ENCODE results near the gene SLC39A11. TPM values are rescaled to one million over a fixed set of nuclear protein-coding genes. Genes with fewer than 3 reads are reported as not detected.

Gene SLC39A11
- total RNA-seq, 4 donors from 2014 or later, result 45.2 to 59.5 (median 49.2) TPM

DNA sequence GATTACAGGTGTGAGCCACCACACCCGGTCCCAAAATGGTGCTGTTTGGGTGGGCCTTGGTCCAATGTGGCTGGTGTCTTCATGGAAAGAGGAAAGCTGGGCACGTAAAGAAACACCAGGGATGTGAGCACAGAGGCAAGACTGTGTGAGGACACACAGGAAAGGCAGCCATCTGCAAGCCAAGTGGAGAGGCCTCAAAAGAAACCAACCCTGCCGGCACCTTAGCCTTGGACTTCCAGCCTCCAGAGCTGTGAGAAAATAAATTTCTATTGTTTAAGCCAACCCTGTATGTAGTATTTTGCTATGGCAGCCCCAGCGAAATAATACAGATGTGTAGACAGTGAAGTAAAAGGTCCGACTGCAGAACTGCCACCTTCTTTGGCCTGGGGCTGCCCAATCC lies 68.7 kb downstream of the SLC39A11 start:
- DNase-seq (ENCODE audit: low spot score in 2 of 2), result no peak
- Histone ChIP-seq H3K27me3 (no peaks in the 10 kb centered on the region), H3K4me3 (no peak overlapping the region), H3K4me1 (no peaks in the 10 kb centered on the region), H3K27ac (no peak overlapping the region), H3K9me3 (no peaks in the 10 kb centered on the region), H3K36me3 (no peaks in the 10 kb centered on the region)
- WGBS, result 94% methylated on average over 5 of the region's 5 CpGs
- TF ChIP-seq CTCF (IDR thresholded peaks at IDR 0.05) (no peak), EP300 (IDR thresholded peaks at IDR 0.05) (no peak), POLR2A (IDR thresholded peaks at IDR 0.05) (no peak)

DNA sequence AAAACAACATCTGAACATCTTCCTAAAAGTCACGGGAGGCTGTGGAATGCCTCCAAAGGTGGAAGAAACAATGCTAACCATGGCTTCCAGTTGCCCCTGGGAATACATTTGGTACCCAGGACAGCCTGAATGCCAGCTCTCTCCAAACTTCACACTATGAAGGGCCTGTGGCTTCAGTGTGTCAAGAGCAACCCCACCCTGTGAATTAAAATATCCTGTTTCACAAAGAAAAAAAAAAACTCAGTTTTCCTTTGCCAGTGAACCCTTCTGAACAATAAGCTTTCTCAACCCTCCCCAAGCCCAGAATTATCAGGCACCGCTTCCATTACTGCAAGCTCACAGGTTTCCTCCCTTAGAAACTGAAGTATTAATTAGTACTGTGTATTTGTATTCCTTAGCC lies 69.8 kb downstream of the SLC39A11 start:
- H3K27me3 ChIP-seq, result no peaks in the 10 kb centered on the region
- H3K9me3 ChIP-seq, result no peaks in the 10 kb centered on the region
- no peak for DNase-seq (ENCODE audit: low spot score in 2 of 2)
- H3K4me1 ChIP-seq, result no peaks in the 10 kb centered on the region
- no peak overlapping the region for H3K27ac ChIP-seq
- TF ChIP-seq POLR2A (IDR thresholded peaks at IDR 0.05) (no peak), EP300 (IDR thresholded peaks at IDR 0.05) (no peak), CTCF (IDR thresholded peaks at IDR 0.05) (no peak), POLR2AphosphoS5 (IDR thresholded peaks at IDR 0.05) (no peak)
- no peak overlapping the region for H3K4me3 ChIP-seq
- no peaks in the 10 kb centered on the region for H3K36me3 ChIP-seq
- 82% methylated on average over 2 of the region's 2 CpGs for WGBS

DNA sequence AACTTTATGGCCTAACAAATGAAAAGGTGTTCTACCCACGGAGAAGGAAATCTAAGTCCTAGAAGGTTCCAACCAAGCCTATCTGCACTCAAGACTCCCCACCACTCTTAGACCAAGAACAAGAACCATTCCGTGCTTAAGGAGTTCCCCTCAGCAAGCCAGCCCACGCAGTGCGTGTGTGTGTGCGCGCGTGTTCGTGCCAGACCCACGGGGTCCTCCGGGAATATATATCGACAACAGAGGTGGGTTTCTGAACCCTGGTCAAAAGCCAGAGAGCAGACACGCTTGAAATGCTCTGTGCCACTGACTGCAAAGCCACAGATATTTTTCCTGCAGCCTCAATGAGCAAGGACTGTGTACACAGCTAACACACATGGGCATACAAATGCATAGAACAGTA lies 70.7 kb downstream of the SLC39A11 start:
- H3K27ac ChIP-seq, result no peak overlapping the region
- WGBS, result 98% methylated on average over 4 of the region's 12 CpGs
- H3K4me3 ChIP-seq, result no peak overlapping the region

GRCh38 chr17:73020110-73020509 lies 72.4 kb downstream of the SLC39A11 start:
- no peaks in the 10 kb centered on the region for H3K9me3 ChIP-seq
- TF ChIP-seq POLR2AphosphoS5 (IDR thresholded peaks at IDR 0.05) (no peak), CTCF (IDR thresholded peaks at IDR 0.05) (no peak), POLR2A (IDR thresholded peaks at IDR 0.05) (no peak), EP300 (IDR thresholded peaks at IDR 0.05) (no peak)
- H3K4me1 ChIP-seq, result no peaks in the 10 kb centered on the region
- no peak overlapping the region for H3K27ac ChIP-seq
- no peaks in the 10 kb centered on the region for H3K36me3 ChIP-seq
- DNase-seq (ENCODE audit: low spot score in 2 of 2), result no peak
- no peak overlapping the region for H3K4me3 ChIP-seq
- no peaks in the 10 kb centered on the region for H3K27me3 ChIP-seq
- WGBS, result 96% methylated on average over 4 of the region's 4 CpGs

More for the DNA sequence above, 70.7 kb downstream of the SLC39A11 start:
- DNase-seq (ENCODE audit: low spot score in 2 of 2), result no peak
- Histone ChIP-seq H3K27me3 (no peaks in the 10 kb centered on the region), H3K4me1 (no peaks in the 10 kb centered on the region), H3K9me3 (no peaks in the 10 kb centered on the region), H3K36me3 (no peaks in the 10 kb centered on the region)
- no peak for TF ChIP-seq POLR2AphosphoS5 (IDR thresholded peaks at IDR 0.05)
- no peak for TF ChIP-seq POLR2A (IDR thresholded peaks at IDR 0.05)
- no peak for TF ChIP-seq CTCF (IDR thresholded peaks at IDR 0.05)
- no peak for TF ChIP-seq EP300 (IDR thresholded peaks at IDR 0.05)

DNA sequence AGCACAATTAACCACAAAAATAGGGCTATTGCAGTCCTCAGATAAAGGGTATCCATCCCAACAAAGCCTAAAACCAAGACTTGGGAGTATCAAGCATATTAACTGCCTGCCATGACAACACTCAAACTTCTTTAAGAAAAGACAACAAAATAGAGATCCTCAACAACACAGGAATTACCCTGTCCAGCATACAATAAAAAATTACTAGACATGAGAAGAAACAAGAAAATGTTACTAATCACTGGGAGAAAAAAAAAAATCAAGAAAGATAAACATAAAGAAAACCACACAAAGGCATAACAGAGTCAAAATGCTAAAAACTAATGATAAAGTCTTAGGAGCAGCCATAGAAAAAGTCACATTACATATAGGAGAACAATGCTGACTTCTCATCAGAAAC lies 73.9 kb downstream of the SLC39A11 start:
- Histone ChIP-seq H3K36me3 (no peaks in the 10 kb centered on the region), H3K27ac (no peak overlapping the region), H3K4me3 (no peak overlapping the region), H3K9me3 (no peaks in the 10 kb centered on the region), H3K27me3 (no peaks in the 10 kb centered on the region), H3K4me1 (no peaks in the 10 kb centered on the region)
- TF ChIP-seq POLR2AphosphoS5 (IDR thresholded peaks at IDR 0.05) (no peak), POLR2A (IDR thresholded peaks at IDR 0.05) (no peak), CTCF (IDR thresholded peaks at IDR 0.05) (no peak), EP300 (IDR thresholded peaks at IDR 0.05) (no peak)
- DNase-seq (ENCODE audit: low spot score in 2 of 2), result no peak
